Smooth muscle cell (in vitro differentiated cells): ENCODE results near the gene UST. TPM values are rescaled to one million over a fixed set of nuclear protein-coding genes. Genes with fewer than 3 reads are reported as not detected.

Experiments
- DNase-seq: peaks from one replicate; lab custom pipeline; 2025; ENCODE audit not compliant: unreplicated experiment; lab: John Stamatoyannopoulos, UW
- H2AFZ ChIP-seq: fragments of 200-600 bp; sonication (generic); 2 replicates; pipeline ENCODE4 v1.6.0; 2016; ENCODE audit warnings: antibody characterized with exemption, low read depth, mild to moderate bottlenecking
- H3F3A ChIP-seq: fragments of 200-600 bp; sonication (generic); 2 replicates; pipeline ENCODE4 v1.6.0; 2017; ENCODE audit warnings: antibody characterized with exemption, low read depth
- H3K27ac ChIP-seq: fragments of 200-600 bp; sonication (generic); 2 replicates; pipeline ENCODE4 v1.5.1; 2016; ENCODE audit warnings: low read depth, mild to moderate bottlenecking
- H3K27me3 ChIP-seq: fragments of 200-600 bp; sonication (generic); 2 replicates; pipeline ENCODE4 v1.6.1; 2016; ENCODE audit warnings: low read depth, mild to moderate bottlenecking
- H3K36me3 ChIP-seq: fragments of 200-600 bp; sonication (generic); 2 replicates; pipeline ENCODE4 v1.5.1; 2016; ENCODE audit warnings: low read depth
- H3K4me1 ChIP-seq: fragments of 200-600 bp; sonication (generic); 2 replicates; pipeline ENCODE4 v1.5.1; 2016; ENCODE audit warnings: low read depth
- H3K4me2 ChIP-seq: fragments of 200-600 bp; sonication (generic); 2 replicates; pipeline ENCODE4 v1.6.0; 2016; ENCODE audit warnings: mild to moderate bottlenecking
- H3K4me3 ChIP-seq: fragments of 200-600 bp; sonication (generic); 2 replicates; pipeline ENCODE4 v1.5.1; 2016; ENCODE audit warnings: mild to moderate bottlenecking
- H3K79me2 ChIP-seq: fragments of 200-600 bp; sonication (generic); 2 replicates; pipeline ENCODE4 v1.6.0; 2016; ENCODE audit warnings: low read depth, mild to moderate bottlenecking
- H3K9ac ChIP-seq: fragments of 200-600 bp; sonication (generic); 2 replicates; pipeline ENCODE4 v1.6.0; 2016; ENCODE audit warnings: low read depth
- H3K9me3 ChIP-seq: fragments of 200-600 bp; sonication (generic); replicated peaks from 2 replicates; pipeline ENCODE4 v1.5.1; 2016; ENCODE audit warnings: low read depth
- H4K20me1 ChIP-seq: fragments of 200-600 bp; sonication (generic); 2 replicates; pipeline ENCODE4 v1.6.0; 2016; ENCODE audit warnings: low read depth
- CTCF ChIP-seq: fragments of 200-600 bp; sonication (generic); IDR thresholded peaks from 2 replicates; pipeline ENCODE4 v1.5.1; 2017; ENCODE audit warnings: borderline replicate concordance, mild to moderate bottlenecking, antibody characterized with exemption; ENCODE audit not compliant: insufficient read depth, poor library complexity, severe bottlenecking
- WGBS: methylation state at CpG from one replicate; pipeline ENCODE4 v1.1.7; 2016; ENCODE audit warnings: low lambda C conversion rate; 5-methylcytosine and 5-hydroxymethylcytosine counted together
- polyA plus RNA-seq: library from polyadenylated mRNA; unstranded; fragments of >200 nt; fragmentation: Nextera tagmentation; extraction: Ambion mirVana; gene quantifications from 2 replicates; pipeline ENCODE4 v1.2.1, GENCODE V29; 2016
- total RNA-seq: library from RNA; depleted of rRNA; stranded (reverse); fragments of >200 nt; gene quantifications from 2 replicates; pipeline ENCODE4 v1.2.3, GENCODE V29; 2014

Gene UST
- total and polyA plus RNA-seq, 2 experiments from 2014 or later: 16.1 to 19.5 TPM

- Histone ChIP-seq H3K9me3 (no peaks in the 10 kb centered on the region), H3K36me3 (no peaks in the 10 kb centered on the region), H3K4me1 (no peaks in the 10 kb centered on the region), H3K27ac (no peak overlapping the region), H2AFZ (no peak overlapping the region), H3K79me2 (peaks cover 89% of the 10 kb centered on the region), H3K27me3 (no peaks in the 10 kb centered on the region), H3K4me2 (no peak overlapping the region), H3F3A (no peaks in the 10 kb centered on the region), H3K4me3 (no peak overlapping the region), H4K20me1 (peaks cover 10% of the 10 kb centered on the region), H3K9ac (no peak overlapping the region)
- TF ChIP-seq CTCF: no peak
- 85% methylated on average over 2 of the region's 2 CpGs for WGBS
- no peak for DNase-seq
These were observed 89.9 kb downstream of the UST start for GRCh38 chr6:148836751-148837150.

- no peak overlapping the region for H3K9ac ChIP-seq
- no peak overlapping the region for H3K4me3 ChIP-seq
- H4K20me1 ChIP-seq: peaks cover 10% of the 10 kb centered on the region
- H3K79me2 ChIP-seq: peaks cover 89% of the 10 kb centered on the region
- H3K36me3 ChIP-seq: no peaks in the 10 kb centered on the region
- no peak for DNase-seq
- no peak for TF ChIP-seq CTCF
- H3F3A ChIP-seq: no peaks in the 10 kb centered on the region
- no peak overlapping the region for H3K27ac ChIP-seq
- 93% methylated on average over 5 of the region's 5 CpGs for WGBS
- H2AFZ ChIP-seq: no peak overlapping the region
- no peak overlapping the region for H3K4me2 ChIP-seq
- H3K4me1 ChIP-seq: no peaks in the 10 kb centered on the region
- no peaks in the 10 kb centered on the region for H3K9me3 ChIP-seq
- H3K27me3 ChIP-seq: no peaks in the 10 kb centered on the region
These were observed 91.1 kb downstream of the UST start for GRCh38 chr6:148837941-148838340.

DNA sequence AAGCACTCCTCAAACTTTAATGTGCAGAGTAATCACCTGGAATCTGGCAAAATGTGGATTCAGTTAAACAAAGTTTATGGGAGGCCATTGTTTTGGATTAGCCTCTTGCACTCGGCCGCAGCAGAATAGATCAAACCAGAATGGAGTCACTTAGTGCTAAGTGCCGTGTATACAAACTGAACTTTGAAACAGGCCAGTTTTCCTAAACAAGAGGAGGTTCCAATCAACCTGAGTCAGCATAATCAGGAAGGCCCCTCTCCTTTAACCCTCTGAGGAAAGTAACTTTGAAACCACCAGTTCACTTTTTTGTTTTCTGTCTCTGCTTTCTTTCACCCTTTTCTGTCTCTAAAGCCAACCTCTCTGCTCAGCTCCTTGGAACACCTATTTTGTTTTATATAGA lies 92.2 kb downstream of the UST start:
- Histone ChIP-seq H2AFZ (no peak overlapping the region), H3K36me3 (no peaks in the 10 kb centered on the region), H3K9me3 (no peaks in the 10 kb centered on the region), H3K4me3 (no peak overlapping the region), H3F3A (no peaks in the 10 kb centered on the region), H3K9ac (no peak overlapping the region), H3K27ac (no peak overlapping the region), H3K4me1 (no peaks in the 10 kb centered on the region), H3K4me2 (no peak overlapping the region), H3K79me2 (peaks cover 89% of the 10 kb centered on the region), H3K27me3 (no peaks in the 10 kb centered on the region), H4K20me1 (peaks cover 11% of the 10 kb centered on the region)
- WGBS: 92% methylated on average over 3 of the region's 3 CpGs
- no peak for TF ChIP-seq CTCF
- no peak for DNase-seq

- Histone ChIP-seq H3K27me3 (no peaks in the 10 kb centered on the region), H3K4me2 (no peak overlapping the region), H3K4me3 (no peak overlapping the region), H3K36me3 (no peaks in the 10 kb centered on the region), H3K4me1 (no peaks in the 10 kb centered on the region), H3K9me3 (no peaks in the 10 kb centered on the region), H4K20me1 (peaks cover 14% of the 10 kb centered on the region), H3F3A (no peaks in the 10 kb centered on the region), H3K79me2 (peaks cover 84% of the 10 kb centered on the region), H2AFZ (no peak overlapping the region), H3K9ac (no peak overlapping the region), H3K27ac (no peak overlapping the region)
- no peak for TF ChIP-seq CTCF
- DNase-seq: no peak
- 90% methylated on average over 5 of the region's 5 CpGs for WGBS
These were observed 93.4 kb downstream of the UST start for GRCh38 chr6:148840256-148840655.
